BLaER1 (cell line): Measurements from ENCODE around the gene FBXO2.

Experiments
- H3K27ac ChIP-seq: shearing (Covaris generic); formaldehyde crosslinking; 2 replicates; pipeline ENCODE4 v1.8.1; 2022
- H3K27me3 ChIP-seq: shearing (Covaris generic); formaldehyde crosslinking; 2 replicates; pipeline ENCODE4 v1.8.1; 2022
- H3K36me3 ChIP-seq: shearing (Covaris generic); formaldehyde crosslinking; 2 replicates; pipeline ENCODE4 v1.8.1; 2022
- H3K4me1 ChIP-seq: shearing (Covaris generic); formaldehyde crosslinking; 2 replicates; pipeline ENCODE4 v1.8.1; 2022
- H3K4me2 ChIP-seq: shearing (Covaris generic); formaldehyde crosslinking; 2 replicates; pipeline ENCODE4 v1.8.1; 2022
- H3K4me3 ChIP-seq: shearing (Covaris generic); formaldehyde crosslinking; 2 replicates; pipeline ENCODE4 v1.8.1; 2022
- H3K9ac ChIP-seq: shearing (Covaris generic); formaldehyde crosslinking; 2 replicates; pipeline ENCODE4 v1.8.1; 2022
- H3K9me3 ChIP-seq: shearing (Covaris generic); formaldehyde crosslinking; 2 replicates; pipeline ENCODE4 v1.8.1; 2022
- H4K20me1 ChIP-seq: shearing (Covaris generic); formaldehyde crosslinking; 2 replicates; pipeline ENCODE4 v1.8.1; 2022
- Cebpa-rat ChIP-seq: shearing (Covaris generic); IDR thresholded peaks from 2 replicates; pipeline ENCODE4 v1.8.1; 2022

FBXO2 gene

GRCh38 chr1:11682799-11683198 lies 28.6 kb upstream of the FBXO2 start:
- no peak for TF ChIP-seq Cebpa-rat
- H3K9ac ChIP-seq: peak overlapping the region; percentile 83
- H4K20me1 ChIP-seq: peaks cover 44% of the 10 kb centered on the region
- peak overlapping the region; percentile 91 for H3K27ac ChIP-seq
- H3K9me3 ChIP-seq: no peaks in the 10 kb centered on the region
- peak overlapping the region; percentile 97 for H3K4me3 ChIP-seq
- H3K4me2 ChIP-seq: peak overlapping the region; percentile 96
- peaks cover 88% of the 10 kb centered on the region for H3K4me1 ChIP-seq
- H3K36me3 ChIP-seq: peaks cover 26% of the 10 kb centered on the region
- H3K27me3 ChIP-seq: no peaks in the 10 kb centered on the region

GRCh38 chr1:11682287-11682771 lies 28.1 kb upstream of the FBXO2 start:
- Histone ChIP-seq H3K4me3 (peak overlapping the region; percentile 97), H3K27ac (peak overlapping the region; percentile 91), H3K27me3 (no peaks in the 10 kb centered on the region), H3K4me2 (peak overlapping the region; percentile 96), H3K36me3 (peaks cover 30% of the 10 kb centered on the region), H3K9me3 (no peaks in the 10 kb centered on the region), H3K9ac (peak overlapping the region; percentile 83), H3K4me1 (peaks cover 88% of the 10 kb centered on the region), H4K20me1 (peaks cover 49% of the 10 kb centered on the region)
- no peak for TF ChIP-seq Cebpa-rat

GRCh38 chr1:11681071-11681771 lies 27.0 kb upstream of the FBXO2 start, which contains the start of gene MAD2L2:
Gene MAD2L2, minus strand, starts transcription at chr1:11681148. Its CDS starts 547 bp downstream, at chr1:11680601.
- peak within 1 kb of the TSS; percentile 97 for H3K4me2 ChIP-seq
- H3K4me3 ChIP-seq: peak within 1 kb of the TSS; percentile 97
- H3K9me3 ChIP-seq: no peaks in the 10 kb centered on the region
- peak within 1 kb of the TSS; percentile 91 for H3K27ac ChIP-seq
- H3K27me3 ChIP-seq: no peaks in the 10 kb centered on the region
- peaks cover 60% of the 10 kb centered on the region for H4K20me1 ChIP-seq
- peak within 1 kb of the TSS; percentile 97 for H3K9ac ChIP-seq
- H3K4me1 ChIP-seq: peaks cover 82% of the 10 kb centered on the region
- TF ChIP-seq Cebpa-rat: no peak
- peaks cover 38% of the 10 kb centered on the region for H3K36me3 ChIP-seq

- Histone ChIP-seq H3K4me1 (peaks cover 74% of the 10 kb centered on the region), H4K20me1 (peaks cover 65% of the 10 kb centered on the region), H3K4me3 (peak overlapping the region; percentile 97), H3K27me3 (no peaks in the 10 kb centered on the region), H3K36me3 (peaks cover 40% of the 10 kb centered on the region), H3K27ac (peak overlapping the region; percentile 91), H3K9me3 (no peaks in the 10 kb centered on the region), H3K9ac (peak overlapping the region; percentile 97), H3K4me2 (peak overlapping the region; percentile 97)
- TF ChIP-seq Cebpa-rat: no peak
Observed at GRCh38 chr1:11680270-11681070, 26.2 kb upstream of the FBXO2 start.

GRCh38 chr1:11678442-11678841 lies 24.2 kb upstream of the FBXO2 start:
- Histone ChIP-seq H3K27ac (no peak overlapping the region), H4K20me1 (peaks cover 70% of the 10 kb centered on the region), H3K27me3 (no peaks in the 10 kb centered on the region), H3K9ac (no peak overlapping the region), H3K4me1 (peaks cover 54% of the 10 kb centered on the region), H3K4me2 (peak overlapping the region; percentile 97), H3K36me3 (peaks cover 54% of the 10 kb centered on the region), H3K9me3 (no peaks in the 10 kb centered on the region), H3K4me3 (no peak overlapping the region)
- TF ChIP-seq Cebpa-rat: no peak

- H4K20me1 ChIP-seq: peaks cover 89% of the 10 kb centered on the region
- H3K4me2 ChIP-seq: peak overlapping the region; percentile 97
Observed at GRCh38 chr1:11676386-11677103, 22.3 kb upstream of the FBXO2 start.

GRCh38 chr1:11675325-11675724 lies 21.1 kb upstream of the FBXO2 start:
- TF ChIP-seq Cebpa-rat: no peak
- Histone ChIP-seq H3K9me3 (no peaks in the 10 kb centered on the region), H3K9ac (no peak overlapping the region), H3K36me3 (peaks cover 84% of the 10 kb centered on the region), H4K20me1 (peaks cover 89% of the 10 kb centered on the region), H3K27me3 (no peaks in the 10 kb centered on the region), H3K4me2 (no peak overlapping the region), H3K4me3 (no peak overlapping the region), H3K4me1 (peaks cover 35% of the 10 kb centered on the region), H3K27ac (no peak overlapping the region)

More at GRCh38 chr1:11676386-11677103, 22.3 kb upstream of the FBXO2 start:
- TF ChIP-seq Cebpa-rat: no peak
- H3K4me1 ChIP-seq: peaks cover 35% of the 10 kb centered on the region
- no peaks in the 10 kb centered on the region for H3K27me3 ChIP-seq
- no peak overlapping the region for H3K4me3 ChIP-seq
- H3K36me3 ChIP-seq: peaks cover 73% of the 10 kb centered on the region
- no peak overlapping the region for H3K9ac ChIP-seq
- H3K27ac ChIP-seq: 0 out of 2 replicates have a peak overlapping the region, but pooled peaks have one; percentile 46
- no peaks in the 10 kb centered on the region for H3K9me3 ChIP-seq

- Histone ChIP-seq H3K4me2 (no peak overlapping the region), H3K9ac (no peak overlapping the region), H3K4me1 (peaks cover 26% of the 10 kb centered on the region)
Observed at GRCh38 chr1:11674488-11674887, 20.3 kb upstream of the FBXO2 start.

GRCh38 chr1:11673089-11673769 lies 19.0 kb upstream of the FBXO2 start:
- no peaks in the 10 kb centered on the region for H3K27me3 ChIP-seq
- no peak overlapping the region for H3K4me3 ChIP-seq
- peaks cover 93% of the 10 kb centered on the region for H3K36me3 ChIP-seq
- H3K4me2 ChIP-seq: no peak overlapping the region
- no peaks in the 10 kb centered on the region for H3K9me3 ChIP-seq
- H3K9ac ChIP-seq: no peak overlapping the region
- TF ChIP-seq Cebpa-rat: no peak
- no peak overlapping the region for H3K27ac ChIP-seq
- peaks cover 25% of the 10 kb centered on the region for H3K4me1 ChIP-seq
- peaks cover 77% of the 10 kb centered on the region for H4K20me1 ChIP-seq

More at GRCh38 chr1:11674488-11674887, 20.3 kb upstream of the FBXO2 start:
- Histone ChIP-seq H3K36me3 (peaks cover 88% of the 10 kb centered on the region), H3K4me3 (no peak overlapping the region), H3K27ac (no peak overlapping the region), H3K9me3 (no peaks in the 10 kb centered on the region), H4K20me1 (peaks cover 80% of the 10 kb centered on the region), H3K27me3 (no peaks in the 10 kb centered on the region)
- TF ChIP-seq Cebpa-rat: no peak
